ENCODE results near the gene RPP40. TPM values are rescaled to one million over a fixed set of nuclear protein-coding genes. Genes with fewer than 3 reads are reported as not detected.

The RPP40 gene
- total and polyA plus RNA-seq, 3 donors from 2014 or later: 8.0 to 14.5 (median 10.8) TPM

DNA sequence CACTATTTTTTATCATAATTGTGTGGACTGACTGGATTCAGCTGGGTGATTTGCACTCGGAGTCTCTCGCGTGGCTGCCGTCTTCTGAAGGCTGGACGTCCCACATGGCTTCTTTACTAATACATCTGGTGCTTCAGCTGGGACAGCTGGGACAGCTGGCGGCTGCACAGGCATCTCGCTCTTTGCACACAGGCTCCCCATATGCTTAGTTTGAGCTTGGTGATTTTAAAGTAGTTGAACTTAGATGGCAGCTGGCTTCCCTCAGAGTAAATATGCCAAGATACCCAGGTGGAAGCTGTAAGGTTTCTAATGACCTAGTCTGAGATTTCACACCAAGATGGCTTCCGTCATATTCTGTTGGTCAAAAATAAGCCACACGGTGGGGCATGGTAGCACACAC is 42.6 kb upstream of the RPP40 start:
- no peak overlapping the region for H3K4me3 ChIP-seq

GRCh38 chr6:5045416-5045815 is 41.6 kb upstream of the RPP40 start:
- intact Hi-C loops (cut with DNase I; ENCODE audit: low total_unique reads): no loop called here
- no peaks in the 10 kb centered on the region for H3K27me3 ChIP-seq
- TF ChIP-seq POLR2A (IDR thresholded peaks at IDR 0.05) (no peak), CTCF (IDR thresholded peaks at IDR 0.05) (no peak)
- H3K36me3 ChIP-seq (ENCODE audit: low read depth, missing control alignments): no peaks in the 10 kb centered on the region
- no peak overlapping the region for H3K27ac ChIP-seq
- H3K4me3 ChIP-seq: no peak overlapping the region
- no peaks in the 10 kb centered on the region for H3K9me3 ChIP-seq
- 86 to 89% methylated on average over 8 of the region's 8 CpGs for WGBS, 2 donors
- DNase-seq: no peak
- no peaks in the 10 kb centered on the region for H3K4me1 ChIP-seq

More for the DNA sequence above, 42.6 kb upstream of the RPP40 start:
- H3K27me3 ChIP-seq: no peaks in the 10 kb centered on the region
- no peaks in the 10 kb centered on the region for H3K36me3 ChIP-seq (ENCODE audit: low read depth, missing control alignments)
- no peak for DNase-seq
- intact Hi-C loops (cut with DNase I; ENCODE audit: low total_unique reads): no loop called here
- H3K27ac ChIP-seq: no peak overlapping the region
- TF ChIP-seq POLR2A (IDR thresholded peaks at IDR 0.05) (no peak), CTCF (IDR thresholded peaks at IDR 0.05) (no peak)
- no peaks in the 10 kb centered on the region for H3K9me3 ChIP-seq
- 95 to 96% methylated on average over 9 of the region's 9 CpGs for WGBS, 2 donors
- no peaks in the 10 kb centered on the region for H3K4me1 ChIP-seq

DNA sequence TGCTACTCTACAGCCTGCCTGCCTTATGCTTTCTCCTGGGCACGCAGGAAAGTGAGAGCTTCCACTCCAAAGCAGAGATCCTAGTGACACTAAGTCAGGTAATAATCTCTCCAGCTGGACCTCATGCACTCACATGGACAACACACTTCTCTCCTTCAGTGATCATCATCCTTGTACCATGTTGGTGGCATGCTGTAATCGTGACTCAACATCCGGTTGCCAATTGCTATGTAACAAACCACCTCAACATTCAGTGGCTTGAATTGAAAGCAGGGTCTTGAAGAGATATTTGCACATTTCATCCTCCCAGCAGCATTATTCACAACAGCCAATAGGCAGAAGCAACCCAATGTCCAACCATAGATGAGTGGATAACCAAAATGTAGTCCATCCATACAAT is 41.0 kb upstream of the RPP40 start:
- no peak for DNase-seq
- 81 to 100% methylated on average over 3 of the region's 3 CpGs for WGBS, 2 donors
- Histone ChIP-seq H3K9me3 (no peaks in the 10 kb centered on the region), H3K4me1 (no peaks in the 10 kb centered on the region), H3K4me3 (no peak overlapping the region), H3K27ac (no peak overlapping the region), H3K27me3 (no peaks in the 10 kb centered on the region), H3K36me3 (ENCODE audit: low read depth, missing control alignments) (no peaks in the 10 kb centered on the region)
- TF ChIP-seq CTCF (IDR thresholded peaks at IDR 0.05) (no peak), POLR2A (IDR thresholded peaks at IDR 0.05) (no peak)
- intact Hi-C loops (cut with DNase I; ENCODE audit: low total_unique reads): no loop called here

DNA sequence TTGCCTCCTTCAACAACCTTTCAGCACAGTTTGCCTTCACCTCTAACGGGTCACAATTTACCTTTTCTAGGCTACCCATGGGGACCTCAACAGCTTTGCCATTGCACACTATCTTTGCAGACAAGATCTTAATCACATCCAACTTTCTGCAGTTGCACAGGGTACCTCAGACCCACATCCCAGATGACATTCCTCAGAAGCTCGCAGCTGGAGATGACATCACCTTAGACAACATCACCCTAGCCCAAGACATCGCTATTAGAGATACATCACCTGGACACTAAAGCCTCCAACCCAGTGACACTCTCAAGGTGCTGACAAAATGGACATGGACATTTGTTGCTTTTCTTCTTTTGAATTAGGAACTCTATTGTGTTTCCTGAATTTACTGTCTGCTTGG is 38.6 kb upstream of the RPP40 start:
- no peak for DNase-seq
- Histone ChIP-seq H3K27ac (no peak overlapping the region), H3K9me3 (no peaks in the 10 kb centered on the region), H3K4me1 (no peaks in the 10 kb centered on the region), H3K36me3 (ENCODE audit: low read depth, missing control alignments) (no peaks in the 10 kb centered on the region), H3K4me3 (no peak overlapping the region), H3K27me3 (no peaks in the 10 kb centered on the region)
- TF ChIP-seq CTCF (IDR thresholded peaks at IDR 0.05) (no peak), POLR2A (IDR thresholded peaks at IDR 0.05) (no peak)
- intact Hi-C loops (cut with DNase I; ENCODE audit: low total_unique reads): no loop called here
- WGBS, 2 donors: 86 to 90% methylated on average over 3 of the region's 3 CpGs

GRCh38 chr6:5041955-5042354 is 38.1 kb upstream of the RPP40 start:
- Histone ChIP-seq H3K27ac (no peak overlapping the region), H3K36me3 (ENCODE audit: low read depth, missing control alignments) (no peaks in the 10 kb centered on the region), H3K27me3 (no peaks in the 10 kb centered on the region), H3K9me3 (no peaks in the 10 kb centered on the region), H3K4me1 (no peaks in the 10 kb centered on the region), H3K4me3 (no peak overlapping the region)
- WGBS, 2 donors: 42 to 45% methylated on average over 2 of the region's 2 CpGs
- intact Hi-C loops (cut with DNase I; ENCODE audit: low total_unique reads): no loop called here
- TF ChIP-seq CTCF (IDR thresholded peaks at IDR 0.05) (no peak), POLR2A (IDR thresholded peaks at IDR 0.05) (no peak)
- no peak for DNase-seq
